HG03135 (cell line): ENCODE results near the gene ZDHHC17.

Experiments
- ATAC-seq: cut with Tn5 transposase; IDR thresholded peaks from one replicate; pipeline ENCODE4 v1.9.1; 2021; ENCODE audit warnings: mild to moderate bottlenecking, moderate library complexity; ENCODE audit not compliant: unreplicated experiment

The ZDHHC17 gene

DNA sequence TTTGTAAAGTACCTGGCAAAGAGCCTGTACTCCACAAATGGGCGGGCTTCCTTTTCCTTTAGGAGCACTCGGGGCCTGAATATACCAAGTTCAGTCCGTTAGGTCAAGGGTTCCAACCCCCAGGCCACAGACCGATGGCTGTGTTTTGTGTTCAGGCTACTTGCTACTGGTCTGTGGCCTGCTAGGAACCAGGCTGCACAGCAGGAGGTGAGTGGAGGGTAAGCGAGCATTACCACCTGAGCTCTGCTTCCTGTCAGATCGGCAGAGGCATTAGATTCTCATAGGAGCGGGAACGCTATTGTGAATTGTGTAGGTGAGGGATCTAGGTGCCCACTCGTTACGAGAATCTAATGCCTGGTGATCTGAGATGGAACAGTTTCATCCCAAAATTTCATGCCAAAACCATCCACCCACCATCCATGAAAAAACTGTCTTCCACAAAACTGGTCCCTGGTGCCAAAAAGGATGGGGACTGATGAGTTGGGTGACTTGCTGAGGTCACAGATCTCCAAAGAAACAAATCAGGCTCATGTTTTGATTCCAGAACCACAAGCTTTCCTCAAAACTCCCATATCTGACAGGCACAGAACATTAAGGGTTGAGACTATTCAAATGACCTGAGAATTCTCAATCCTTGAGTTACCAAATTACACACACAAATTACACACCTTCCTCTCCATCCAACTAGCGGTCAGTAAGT lies 110.7 kb downstream of the ZDHHC17 start:
- no peak for ATAC-seq

DNA sequence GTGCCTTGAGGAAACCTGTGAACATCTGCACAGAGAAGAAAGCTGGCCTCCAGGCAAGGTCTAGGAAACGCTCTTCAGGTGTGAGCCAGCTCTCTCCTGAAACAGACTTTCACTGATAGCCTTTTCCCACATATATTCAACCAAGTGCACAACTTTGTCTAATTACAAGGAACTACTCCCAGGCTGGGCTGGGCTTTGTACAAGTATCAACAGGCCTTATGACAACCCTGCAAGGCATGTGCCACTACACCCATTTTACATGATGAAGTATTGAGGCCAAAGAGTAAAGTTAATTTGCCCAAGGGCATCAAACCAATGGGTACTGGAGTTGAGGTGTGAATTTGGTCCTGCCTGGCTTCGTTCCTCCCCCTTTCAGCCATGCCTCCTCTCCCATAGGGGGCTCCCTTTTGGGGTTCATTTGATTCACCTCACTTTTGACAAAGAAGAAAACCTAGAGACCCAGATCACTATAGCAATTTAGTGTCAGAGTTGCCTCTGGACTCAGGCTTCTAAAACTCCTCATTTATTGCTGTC lies 112.8 kb downstream of the ZDHHC17 start:
- no peak for ATAC-seq

DNA sequence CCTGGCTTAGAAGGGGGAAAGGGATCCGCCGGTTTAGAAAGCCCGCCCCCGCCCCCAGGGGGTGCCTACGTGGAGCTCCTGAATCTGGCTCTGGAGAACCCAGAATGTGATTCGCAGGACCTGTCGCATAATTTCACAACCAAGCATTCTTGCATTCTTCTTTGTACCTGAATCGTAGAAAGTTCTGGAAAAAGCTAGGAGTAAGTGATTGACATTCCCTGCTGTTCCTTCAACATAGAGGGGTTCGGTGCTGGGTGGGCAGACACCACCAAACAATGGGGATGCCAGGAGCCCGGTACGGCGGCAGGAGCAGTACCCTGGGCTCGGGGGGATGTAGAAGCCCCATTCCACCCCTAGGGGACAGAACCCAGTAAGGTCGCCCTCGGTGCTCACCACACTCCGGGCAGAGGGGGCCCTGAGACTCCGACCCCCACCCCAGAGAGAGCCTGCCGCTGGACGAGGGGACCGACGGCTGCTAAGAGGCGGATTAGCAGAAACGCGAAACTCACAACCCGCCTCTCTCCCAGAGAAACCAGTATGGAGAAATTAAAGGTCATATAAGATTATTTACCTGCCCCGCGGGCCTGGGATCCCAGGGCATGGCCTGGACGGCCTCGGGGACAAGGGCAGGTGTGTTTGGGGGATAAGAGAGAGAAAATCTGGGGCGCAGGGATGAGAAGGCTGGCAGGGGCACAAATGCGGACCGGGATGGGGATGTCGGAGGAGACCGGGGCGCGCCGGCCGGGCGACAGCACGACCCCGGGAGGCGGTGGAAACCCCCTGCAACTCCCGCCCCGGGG lies 114.4 kb downstream of the ZDHHC17 start:
- peak; percentile 53 for ATAC-seq

DNA sequence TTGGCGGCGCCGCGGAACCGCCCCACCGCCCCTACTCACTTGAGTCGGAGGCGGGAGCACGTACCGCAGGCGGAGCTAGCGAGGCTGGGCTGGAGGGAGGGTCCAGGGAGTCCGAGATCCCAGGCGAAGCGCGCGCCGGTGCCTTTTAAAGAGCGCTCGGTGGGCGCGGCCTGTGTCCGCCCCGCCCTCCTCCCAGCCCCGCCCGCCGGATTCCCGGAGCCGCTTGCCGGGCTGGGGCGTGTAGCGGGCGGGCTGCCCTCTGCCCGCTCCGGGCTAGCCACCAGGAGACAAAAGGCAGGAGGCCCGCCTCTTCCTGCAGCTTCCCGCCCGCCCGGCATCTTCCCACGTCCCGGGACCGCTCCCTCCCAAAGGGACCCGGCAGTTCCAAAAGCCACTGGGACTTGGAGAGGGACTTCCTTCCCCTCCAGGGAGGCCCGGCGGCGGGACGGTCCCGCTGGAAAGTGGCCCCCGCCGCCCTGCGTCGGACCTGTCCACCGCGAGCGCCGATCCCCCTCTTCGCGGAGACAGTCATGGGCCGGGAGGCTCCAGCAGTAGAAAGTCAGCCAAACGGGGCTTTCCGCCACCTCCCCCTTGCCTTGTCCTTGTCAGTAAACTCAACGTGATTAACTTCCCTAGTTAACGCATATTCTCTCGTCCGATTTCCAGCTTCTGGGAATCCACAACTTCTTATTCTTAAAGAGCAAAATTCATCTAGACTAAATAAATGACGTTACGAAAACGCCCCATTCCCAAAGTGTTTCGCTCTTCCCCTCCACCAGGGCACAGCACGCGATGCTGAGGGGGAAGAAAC lies 115.2 kb downstream of the ZDHHC17 start, which contains the start of gene CSRP2:
Gene CSRP2, minus strand, starts transcription at position 121 of the 811 bp plus-strand sequence. CDS start 12,759 bp downstream, outside the sequence.
- ATAC-seq: peak; percentile 89

DNA sequence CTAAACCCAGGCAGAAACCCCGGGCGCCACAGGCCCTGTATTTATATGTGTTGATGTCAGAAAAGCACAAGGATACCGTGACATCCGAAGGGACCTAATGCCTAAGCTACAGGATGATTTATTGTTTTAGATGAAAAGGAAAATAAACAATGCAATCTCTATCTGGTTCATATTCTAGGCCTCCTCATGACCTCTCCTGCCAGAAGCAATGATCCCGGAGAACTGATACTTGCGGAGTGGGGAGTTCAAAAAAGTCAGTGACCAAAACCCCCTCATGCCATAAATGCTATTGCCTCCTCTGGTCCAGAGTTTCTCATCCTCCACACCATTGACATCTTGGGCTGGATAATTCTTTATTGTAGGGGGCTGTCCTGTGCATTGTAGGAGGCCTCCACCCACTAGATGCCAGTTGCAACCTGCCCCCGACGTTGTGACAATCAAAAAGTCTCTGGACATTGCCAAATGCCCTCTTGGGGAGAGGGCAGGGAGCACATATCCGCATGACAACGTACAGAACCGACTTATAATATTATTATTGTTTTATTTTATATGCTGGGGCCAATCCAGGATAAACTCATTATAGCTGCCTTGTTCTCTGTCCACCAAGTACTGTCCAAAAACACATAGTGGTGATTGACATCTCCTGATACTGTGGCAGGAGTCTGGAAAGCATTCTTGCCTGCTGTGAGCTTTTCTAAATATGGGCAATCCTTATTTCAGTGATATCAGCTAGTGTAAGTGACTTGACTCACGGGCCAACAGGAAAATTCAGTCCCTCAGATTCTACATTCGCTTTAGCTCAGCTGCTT lies 116.0 kb downstream of the ZDHHC17 start:
- ATAC-seq: no peak

DNA sequence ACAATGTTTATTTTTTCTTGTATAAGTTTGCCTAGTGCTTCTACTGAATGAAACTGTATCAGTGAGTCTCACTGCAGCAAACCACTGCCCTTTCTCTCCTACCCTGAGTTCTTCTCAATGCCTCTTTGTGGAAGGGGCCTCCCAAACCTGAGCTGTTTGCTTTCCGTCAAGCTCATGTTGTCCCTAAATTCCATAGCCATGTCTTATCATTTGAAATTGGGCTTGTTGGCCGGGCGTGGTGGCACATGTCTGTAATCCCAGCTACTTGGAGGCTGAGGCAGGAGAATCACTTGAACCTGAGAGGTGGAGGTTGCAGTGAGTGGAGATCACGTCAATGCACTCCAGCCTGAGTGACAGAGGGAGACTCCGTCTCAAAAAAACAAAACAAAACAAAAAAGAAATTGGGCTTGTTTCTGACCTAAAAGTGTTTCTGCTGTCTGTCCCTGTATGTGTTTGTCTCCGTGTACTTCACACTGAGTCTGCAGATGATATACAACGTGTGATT lies 116.7 kb downstream of the ZDHHC17 start:
- no peak for ATAC-seq

DNA sequence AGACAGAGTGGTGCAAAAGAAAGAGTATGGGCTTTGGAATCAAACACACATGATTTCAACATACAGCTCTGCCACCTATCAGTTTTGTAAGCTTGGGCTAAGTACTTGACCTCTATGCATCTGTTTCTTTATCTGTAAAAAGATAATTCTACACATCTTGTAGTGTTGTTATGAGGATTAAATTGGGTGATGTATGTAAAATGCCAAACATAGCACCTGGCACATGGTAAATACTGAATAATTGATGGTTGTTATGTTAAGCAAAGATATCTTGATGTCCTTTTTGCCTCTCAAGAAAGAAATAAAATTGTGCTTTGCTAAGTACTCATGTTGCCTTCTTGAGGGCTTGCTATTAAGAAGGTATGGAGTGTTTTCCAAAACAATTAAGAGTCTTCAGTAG lies 117.2 kb downstream of the ZDHHC17 start:
- ATAC-seq: no peak

DNA sequence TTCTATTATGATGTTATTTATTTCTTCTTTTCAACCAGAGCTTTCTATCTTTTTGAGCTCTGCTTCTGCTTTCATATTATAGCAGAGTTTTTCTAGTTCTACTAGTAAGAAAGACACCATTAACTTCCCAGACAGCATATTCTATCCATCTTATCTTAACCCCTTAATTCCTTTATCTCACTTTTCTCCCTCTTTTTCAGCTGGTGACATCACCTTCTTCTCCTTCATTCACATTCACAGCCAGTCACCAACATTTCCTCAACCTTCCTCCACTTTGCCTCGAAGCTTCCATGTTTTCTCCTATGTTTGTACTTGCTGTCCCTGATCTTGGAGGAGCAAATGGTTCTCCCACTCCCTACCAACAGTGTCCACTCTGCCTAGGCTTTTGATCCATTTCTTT lies 118.5 kb downstream of the ZDHHC17 start:
- ATAC-seq: no peak

DNA sequence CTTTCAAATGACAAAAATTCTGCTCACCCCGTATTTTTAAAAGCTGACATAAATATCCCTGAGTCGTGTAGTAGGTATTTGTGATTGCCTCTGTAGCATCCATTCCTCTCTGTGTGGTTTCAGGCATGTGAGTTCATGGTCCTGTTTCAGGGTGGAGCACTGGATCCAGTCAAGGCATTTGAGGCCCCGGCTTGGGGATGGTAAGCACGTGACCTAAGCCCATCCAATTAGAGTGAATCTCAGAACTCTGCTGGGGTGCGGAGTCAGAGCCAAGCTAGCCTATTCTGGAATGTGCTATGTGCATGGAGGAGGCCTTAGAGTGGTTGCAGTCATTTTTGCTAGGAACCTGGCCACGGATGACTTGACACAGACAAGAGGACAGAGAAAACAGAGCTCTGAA lies 119.2 kb downstream of the ZDHHC17 start:
- no peak for ATAC-seq

DNA sequence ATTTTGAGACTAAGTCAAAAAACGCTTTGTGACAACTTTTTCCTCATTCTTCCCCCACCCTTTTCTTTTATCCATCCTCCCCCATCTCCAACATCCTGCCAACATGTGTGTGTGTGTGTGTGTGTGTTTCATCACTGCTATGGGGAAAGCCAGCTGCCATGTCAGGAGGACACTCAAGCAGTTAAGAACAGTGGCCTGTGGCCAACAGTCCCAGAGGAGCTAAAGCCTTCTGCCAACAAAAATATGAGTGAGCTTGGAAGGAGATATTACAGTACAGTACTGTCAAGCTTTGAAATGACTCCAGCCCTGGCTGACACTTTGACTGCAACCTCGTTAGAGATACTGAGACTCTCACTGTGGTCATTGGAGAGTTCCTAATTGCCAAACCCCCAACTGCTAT lies 119.9 kb downstream of the ZDHHC17 start:
- no peak for ATAC-seq

DNA sequence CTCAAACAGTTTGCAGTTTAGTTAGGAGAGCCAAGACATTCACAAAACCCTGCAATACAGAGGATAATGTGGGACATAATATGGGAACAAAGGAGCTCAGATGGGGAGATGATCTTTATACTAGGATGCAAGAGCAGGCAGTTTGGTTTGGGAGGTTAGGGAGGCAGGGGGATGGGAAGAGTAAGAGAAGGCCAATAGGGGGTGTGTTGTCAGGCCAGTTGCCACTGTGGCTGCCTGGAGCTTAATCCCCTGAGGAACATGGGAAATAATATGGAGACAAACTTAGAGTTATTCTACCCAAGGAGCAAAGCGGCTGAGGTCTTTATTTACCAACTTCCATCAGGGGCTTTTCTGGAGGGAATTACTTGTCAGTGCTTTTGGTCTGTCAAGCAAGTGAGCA lies 124.9 kb downstream of the ZDHHC17 start:
- no peak for ATAC-seq

DNA sequence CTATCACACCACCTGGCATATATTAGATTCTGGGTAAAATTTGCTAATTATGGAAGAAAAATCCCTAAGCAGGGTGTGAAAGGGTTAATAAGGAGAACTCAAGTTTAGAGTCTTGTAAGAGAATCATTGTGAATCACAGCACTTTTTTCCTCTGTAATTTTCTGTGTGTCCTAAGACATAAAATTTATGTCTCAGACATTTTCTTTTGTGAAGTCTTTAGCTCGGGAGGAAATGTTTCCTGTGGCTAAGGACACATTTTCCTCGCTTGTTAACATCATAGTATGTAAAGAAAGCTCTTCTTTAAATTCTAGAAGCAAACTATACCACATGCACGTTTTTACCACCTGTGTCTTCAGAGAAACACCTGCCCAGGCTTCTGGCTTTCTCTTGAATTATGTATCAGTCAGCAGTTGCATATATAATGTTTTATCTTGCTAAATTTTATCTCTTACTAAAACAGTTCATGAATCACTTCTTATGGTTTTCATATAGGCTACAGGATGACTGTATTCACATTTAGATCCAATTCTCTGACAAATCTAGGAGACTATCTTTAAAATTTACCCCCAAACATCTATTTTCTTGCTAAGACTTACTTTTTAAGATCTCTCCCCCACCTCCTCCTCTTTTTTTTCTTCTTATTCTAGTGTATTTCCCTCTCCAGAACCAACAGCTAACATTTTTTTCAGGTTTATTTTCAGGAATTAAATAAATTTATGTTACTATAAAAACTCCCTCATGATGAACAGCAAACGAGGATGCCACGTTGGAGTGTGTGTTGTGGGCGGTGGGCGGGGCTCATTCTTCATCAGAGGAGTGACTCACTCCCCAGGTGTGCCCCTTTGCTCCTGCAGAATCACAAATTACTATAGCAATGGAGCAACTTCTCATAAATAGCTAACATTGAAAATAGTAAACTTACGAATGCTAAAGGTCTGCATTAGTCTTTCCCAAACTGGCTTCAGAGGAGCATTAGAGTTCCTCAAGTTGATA lies 126.5 kb downstream of the ZDHHC17 start:
- ATAC-seq: no peak

DNA sequence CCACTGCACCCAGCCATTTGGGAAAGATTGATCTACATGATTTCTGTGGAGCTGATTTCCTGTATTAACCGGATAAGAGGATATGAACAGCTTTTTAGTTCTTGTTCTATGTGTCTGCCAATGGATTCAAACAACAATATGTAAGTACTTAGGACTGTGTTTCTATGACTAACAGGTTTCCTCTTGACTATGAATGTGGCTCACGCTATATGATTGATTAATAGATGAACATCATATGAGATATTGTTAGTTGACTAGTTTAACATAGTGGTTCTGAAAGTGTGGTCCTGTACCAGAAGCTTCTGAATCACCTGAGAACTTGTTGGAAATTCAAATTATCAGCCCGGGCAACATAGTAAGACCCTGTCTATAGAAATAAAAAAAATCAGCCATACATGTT lies 127.7 kb downstream of the ZDHHC17 start:
- ATAC-seq: no peak

DNA sequence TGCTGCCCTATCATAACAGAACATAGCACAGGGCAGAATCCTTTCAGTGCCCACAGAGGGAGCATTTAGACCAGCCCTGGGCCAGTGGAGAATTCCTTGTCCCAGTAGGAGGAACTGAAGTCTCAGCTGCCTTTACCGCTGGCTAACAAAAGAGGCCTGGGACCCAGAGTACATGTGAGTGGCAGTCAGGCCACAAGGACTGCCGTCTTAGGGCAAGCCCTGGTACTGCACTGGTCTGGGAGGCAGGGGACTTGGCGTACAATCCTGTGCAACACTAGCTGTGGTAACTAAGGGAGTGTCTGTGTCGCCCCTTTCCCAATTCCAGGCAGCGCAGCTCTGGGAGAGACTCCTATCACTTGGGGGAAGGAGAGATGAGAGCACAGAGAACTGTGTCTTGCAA lies 131.9 kb downstream of the ZDHHC17 start:
- no peak for ATAC-seq

DNA sequence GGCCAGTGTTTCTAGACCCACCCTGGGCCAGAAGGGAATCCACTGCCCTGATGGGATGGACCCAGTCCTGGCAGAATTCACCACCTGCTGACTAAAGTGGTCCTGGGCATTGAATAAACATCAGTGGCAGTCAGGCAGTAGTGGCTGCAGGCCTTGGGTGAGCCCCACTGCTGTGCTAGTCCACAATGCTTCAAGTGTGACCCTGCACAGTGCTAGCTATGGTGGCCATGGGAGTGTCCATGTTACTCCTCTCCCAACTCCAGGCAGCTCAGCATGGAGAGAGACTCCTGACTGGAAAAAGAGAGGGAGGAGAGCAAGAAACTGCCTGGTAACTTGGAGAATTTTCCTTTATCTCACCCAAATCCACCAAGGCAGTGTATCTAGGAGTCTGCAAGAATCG lies 132.4 kb downstream of the ZDHHC17 start:
- ATAC-seq: no peak

DNA sequence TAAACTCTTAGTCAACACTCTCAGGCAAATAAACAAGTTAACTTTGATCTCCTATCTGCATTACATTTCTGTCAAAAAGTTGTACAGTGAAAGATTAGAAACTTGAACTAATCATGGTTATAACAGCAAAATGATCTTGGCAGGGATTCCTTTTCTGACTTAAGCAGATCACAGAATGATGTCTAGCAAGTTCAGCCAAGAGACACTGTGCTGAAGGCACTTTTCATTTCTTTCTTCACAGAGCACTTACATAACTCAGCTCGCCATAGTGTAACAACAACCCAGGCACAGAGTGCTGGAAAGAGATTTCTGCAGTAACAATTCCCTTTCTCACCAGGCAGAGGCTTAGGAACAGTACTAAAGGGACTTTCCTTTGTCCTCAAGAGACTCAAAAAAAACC lies 134.5 kb downstream of the ZDHHC17 start:
- no peak for ATAC-seq

DNA sequence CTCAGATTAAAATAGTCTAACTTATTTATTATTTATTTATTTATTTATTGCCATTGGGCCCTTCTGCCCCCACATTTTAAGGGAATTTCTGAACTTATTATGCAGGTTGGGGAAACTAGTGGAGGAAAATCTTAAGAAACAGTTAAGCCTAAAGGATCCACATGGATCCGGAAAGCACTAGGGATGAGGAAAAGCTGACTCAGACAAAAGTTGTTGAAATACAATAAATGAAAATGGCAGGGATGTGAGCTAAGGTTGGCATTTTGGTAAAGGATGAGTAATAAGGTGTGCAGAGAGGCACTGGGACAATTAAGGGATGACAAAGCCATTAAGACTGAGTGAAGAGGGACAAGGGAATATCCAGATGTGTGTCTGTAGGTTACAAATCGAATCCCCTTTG lies 135.6 kb downstream of the ZDHHC17 start:
- no peak for ATAC-seq

DNA sequence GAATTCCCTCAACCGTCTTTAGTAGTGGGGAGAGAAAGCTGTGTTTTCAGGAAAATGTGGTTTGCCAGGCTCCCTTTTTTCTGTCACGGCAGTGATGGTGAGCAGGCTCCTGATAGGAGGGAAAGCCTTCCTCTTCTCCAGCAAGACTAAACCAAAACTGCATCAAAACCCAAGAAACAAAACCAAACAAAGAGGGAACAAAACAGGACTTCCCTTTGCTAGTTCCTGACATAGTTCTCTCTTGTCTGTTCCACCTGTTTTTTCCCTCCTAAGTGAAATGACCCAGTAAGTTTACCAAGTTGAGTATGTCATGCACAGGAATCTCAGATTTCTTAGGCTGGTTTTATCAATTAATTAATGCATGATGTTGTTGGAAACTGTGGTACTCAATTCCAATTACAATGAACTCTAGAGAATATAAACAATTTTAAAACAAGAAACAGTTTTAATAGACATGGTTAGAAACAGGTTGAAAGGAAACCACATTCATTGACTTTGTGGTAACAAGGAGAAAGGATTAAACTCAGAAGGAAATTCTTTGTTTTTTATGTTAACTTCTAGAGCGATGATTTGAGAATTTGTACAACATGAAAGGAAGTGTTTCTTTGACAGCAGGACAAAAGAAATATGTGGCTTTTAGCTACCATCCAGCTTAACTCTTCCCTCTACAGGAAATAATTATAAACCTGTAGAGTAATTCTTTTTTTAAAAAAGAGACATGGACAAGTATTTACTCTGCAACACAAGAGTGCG lies 137.9 kb downstream of the ZDHHC17 start:
- ATAC-seq: no peak
